Panc1 (cell line): ENCODE measurements around the gene LPIN1.

ENCODE experiments used
- POLR2AphosphoS5 ChIP-seq: IDR thresholded peaks from 2 replicates; pipeline ENCODE4 v1.6.1; 2012; ENCODE audit warnings: mild to moderate bottlenecking, low read depth, low read length, moderate library complexity
- TCF7L2 ChIP-seq: IDR thresholded peaks from 2 replicates; pipeline ENCODE4 v1.6.1; 2011; ENCODE audit warnings: mild to moderate bottlenecking, low read depth, low read length, inconsistent platforms
- TF ChIP-seq, protein P1 (sequence below), 2 experiments: IDR thresholded peaks; 2 replicates each; pipeline ENCODE4 v1.6.1; 2011 to 2012; ENCODE audit warnings: low read depth in 2 of 2, control low read depth in 1 of 2, low read length in 1 of 2, mild to moderate bottlenecking in 1 of 2, moderate library complexity in 1 of 2; ENCODE audit not compliant: insufficient read depth in 1 of 2
- TF ChIP-seq, protein P2 (sequence below): fragments of 450-650 bp; IDR thresholded peaks from 2 replicates; pipeline ENCODE4 v1.5.1; 2017; ENCODE audit warnings: mild to moderate bottlenecking

DNA sequence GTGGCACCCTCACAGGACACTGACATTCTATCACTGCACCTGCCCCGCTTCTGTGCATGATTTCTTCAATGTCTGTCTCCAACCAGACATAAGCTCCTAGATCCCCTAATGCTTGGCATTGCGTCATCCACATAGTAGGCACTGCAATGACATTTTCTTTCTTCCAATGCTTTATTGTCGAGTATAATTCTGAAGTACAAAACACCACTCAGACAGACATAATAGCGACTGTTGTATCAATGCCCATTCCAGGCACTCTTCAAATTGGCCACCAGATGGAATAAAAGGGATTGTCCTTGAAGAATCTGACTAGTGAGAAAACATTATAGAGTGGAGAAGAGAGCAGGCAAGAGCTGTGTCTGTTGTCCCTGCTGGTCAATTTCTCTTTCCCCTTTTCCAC is 89.0 kb downstream of the LPIN1 start:
- TF ChIP-seq, protein P1, sequence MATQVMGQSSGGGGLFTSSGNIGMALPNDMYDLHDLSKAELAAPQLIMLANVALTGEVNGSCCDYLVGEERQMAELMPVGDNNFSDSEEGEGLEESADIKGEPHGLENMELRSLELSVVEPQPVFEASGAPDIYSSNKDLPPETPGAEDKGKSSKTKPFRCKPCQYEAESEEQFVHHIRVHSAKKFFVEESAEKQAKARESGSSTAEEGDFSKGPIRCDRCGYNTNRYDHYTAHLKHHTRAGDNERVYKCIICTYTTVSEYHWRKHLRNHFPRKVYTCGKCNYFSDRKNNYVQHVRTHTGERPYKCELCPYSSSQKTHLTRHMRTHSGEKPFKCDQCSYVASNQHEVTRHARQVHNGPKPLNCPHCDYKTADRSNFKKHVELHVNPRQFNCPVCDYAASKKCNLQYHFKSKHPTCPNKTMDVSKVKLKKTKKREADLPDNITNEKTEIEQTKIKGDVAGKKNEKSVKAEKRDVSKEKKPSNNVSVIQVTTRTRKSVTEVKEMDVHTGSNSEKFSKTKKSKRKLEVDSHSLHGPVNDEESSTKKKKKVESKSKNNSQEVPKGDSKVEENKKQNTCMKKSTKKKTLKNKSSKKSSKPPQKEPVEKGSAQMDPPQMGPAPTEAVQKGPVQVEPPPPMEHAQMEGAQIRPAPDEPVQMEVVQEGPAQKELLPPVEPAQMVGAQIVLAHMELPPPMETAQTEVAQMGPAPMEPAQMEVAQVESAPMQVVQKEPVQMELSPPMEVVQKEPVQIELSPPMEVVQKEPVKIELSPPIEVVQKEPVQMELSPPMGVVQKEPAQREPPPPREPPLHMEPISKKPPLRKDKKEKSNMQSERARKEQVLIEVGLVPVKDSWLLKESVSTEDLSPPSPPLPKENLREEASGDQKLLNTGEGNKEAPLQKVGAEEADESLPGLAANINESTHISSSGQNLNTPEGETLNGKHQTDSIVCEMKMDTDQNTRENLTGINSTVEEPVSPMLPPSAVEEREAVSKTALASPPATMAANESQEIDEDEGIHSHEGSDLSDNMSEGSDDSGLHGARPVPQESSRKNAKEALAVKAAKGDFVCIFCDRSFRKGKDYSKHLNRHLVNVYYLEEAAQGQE (IDR thresholded peaks at IDR 0.05; ENCODE audit: insufficient read depth in 1 of 2, low read depth in 2 of 2, low read length in 1 of 2) = no peak
- TF ChIP-seq TCF7L2 (no peak), POLR2AphosphoS5 (no peak)
- TF ChIP-seq, protein P2, sequence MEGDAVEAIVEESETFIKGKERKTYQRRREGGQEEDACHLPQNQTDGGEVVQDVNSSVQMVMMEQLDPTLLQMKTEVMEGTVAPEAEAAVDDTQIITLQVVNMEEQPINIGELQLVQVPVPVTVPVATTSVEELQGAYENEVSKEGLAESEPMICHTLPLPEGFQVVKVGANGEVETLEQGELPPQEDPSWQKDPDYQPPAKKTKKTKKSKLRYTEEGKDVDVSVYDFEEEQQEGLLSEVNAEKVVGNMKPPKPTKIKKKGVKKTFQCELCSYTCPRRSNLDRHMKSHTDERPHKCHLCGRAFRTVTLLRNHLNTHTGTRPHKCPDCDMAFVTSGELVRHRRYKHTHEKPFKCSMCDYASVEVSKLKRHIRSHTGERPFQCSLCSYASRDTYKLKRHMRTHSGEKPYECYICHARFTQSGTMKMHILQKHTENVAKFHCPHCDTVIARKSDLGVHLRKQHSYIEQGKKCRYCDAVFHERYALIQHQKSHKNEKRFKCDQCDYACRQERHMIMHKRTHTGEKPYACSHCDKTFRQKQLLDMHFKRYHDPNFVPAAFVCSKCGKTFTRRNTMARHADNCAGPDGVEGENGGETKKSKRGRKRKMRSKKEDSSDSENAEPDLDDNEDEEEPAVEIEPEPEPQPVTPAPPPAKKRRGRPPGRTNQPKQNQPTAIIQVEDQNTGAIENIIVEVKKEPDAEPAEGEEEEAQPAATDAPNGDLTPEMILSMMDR = no peak
